Calu3 (cell line): ENCODE data around the gene BLTP3A. TPM values are rescaled to one million over a fixed set of nuclear protein-coding genes. Genes with fewer than 3 reads are reported as not detected.

ENCODE experiments used
- BruUV-seq: library from RNA; stranded (reverse); fragments of 400-500 nt; replicated peaks from 2 replicates; lab custom pipeline; 2021; lab: Mats Ljungman, UMichigan
- CTCF ChIA-PET: fragments of 300-600 bp; sonication (Branson Sonifier 250); formaldehyde crosslinking; loops from one replicate; lab custom pipeline; 2022; ENCODE audit warnings: antibody characterized with exemption; lab: Charles Lee
- DNase-seq: peaks from one replicate; pipeline ENCODE4 v3.0.0; 2022
- H3K27ac Mint-ChIP-seq: one replicate; pipeline ENCODE4 v1.8.0; 2022; ENCODE audit warnings: mixed read lengths; ENCODE audit not compliant: unreplicated experiment
- H3K27me3 Mint-ChIP-seq: one replicate; pipeline ENCODE4 v1.8.0; 2022; ENCODE audit warnings: mixed read lengths; ENCODE audit not compliant: unreplicated experiment
- H3K36me3 Mint-ChIP-seq: one replicate; pipeline ENCODE4 v1.8.0; 2022; ENCODE audit warnings: mild to moderate bottlenecking, moderate library complexity, mixed read lengths; ENCODE audit not compliant: insufficient read depth, unreplicated experiment
- H3K4me1 Mint-ChIP-seq: one replicate; pipeline ENCODE4 v1.8.0; 2022; ENCODE audit warnings: mild to moderate bottlenecking, low read depth, mixed read lengths; ENCODE audit not compliant: unreplicated experiment
- H3K4me3 Mint-ChIP-seq: one replicate; pipeline ENCODE4 v1.8.0; 2022; ENCODE audit warnings: mild to moderate bottlenecking, low read depth, moderate library complexity, mixed read lengths; ENCODE audit not compliant: unreplicated experiment
- H3K9me3 Mint-ChIP-seq: one replicate; pipeline ENCODE4 v1.8.0; 2022; ENCODE audit warnings: low read depth, mixed read lengths; ENCODE audit not compliant: unreplicated experiment
- intact Hi-C: fragments of 100-400 bp; cut with micrococcal nuclease; formaldehyde crosslinking; loops from one replicate; pipeline ENCODE4 v1.10.0; 2022; ENCODE audit not compliant: unreplicated experiment
- total RNA-seq: library from RNA; stranded (reverse); gene quantifications from 2 replicates; pipeline ENCODE4 v1.2.3, GENCODE V29; 2022
- TF ChIP-seq, protein P1 (sequence below): fragments of 200-600 bp; IDR thresholded peaks from one replicate; pipeline ENCODE4 v1.8.0; 2022; ENCODE audit warnings: antibody characterized with exemption; ENCODE audit not compliant: unreplicated experiment

Gene BLTP3A
- total RNA-seq, 1 experiment from 2014 or later = 33.4 TPM

DNA sequence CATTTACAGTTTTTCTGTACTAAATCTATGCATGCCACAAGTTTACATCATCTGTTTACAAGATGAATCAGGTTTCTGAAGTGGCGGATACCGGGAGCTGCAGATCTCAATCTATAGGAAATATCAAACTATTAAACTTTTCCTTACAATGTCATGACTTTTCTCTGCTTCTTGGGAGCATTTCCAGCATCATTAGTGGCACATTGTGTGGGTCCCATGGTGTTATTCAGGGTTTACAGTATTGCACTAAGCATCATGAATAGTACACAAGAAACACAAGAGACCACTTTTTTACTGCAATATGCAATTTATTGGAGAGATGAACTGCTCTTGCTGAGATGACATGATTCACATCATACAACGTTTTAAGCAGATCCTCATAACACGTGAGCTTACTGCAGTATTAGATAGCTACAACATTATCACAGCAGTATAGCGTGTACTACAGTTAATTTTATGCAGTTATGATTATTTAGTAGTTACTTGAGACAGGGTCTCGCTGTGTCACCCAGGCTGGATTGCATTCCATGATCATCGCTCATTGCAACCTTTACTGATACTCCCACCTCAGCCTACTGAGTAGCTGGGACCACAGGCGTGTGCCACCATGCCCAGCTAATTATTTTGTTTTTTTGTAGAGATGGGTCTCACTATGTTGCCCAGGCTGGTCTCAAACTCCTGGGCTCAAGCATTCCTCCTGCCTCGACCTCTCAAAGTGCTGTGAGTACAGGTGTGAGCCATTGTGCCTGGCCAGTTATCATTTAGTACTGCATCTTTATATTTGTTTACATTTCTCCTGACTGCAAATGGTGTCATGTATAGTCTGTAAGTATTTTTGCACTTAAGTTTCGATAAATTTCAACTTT is 18.4 kb downstream of the BLTP3A start:
- H3K36me3 Mint-ChIP-seq = peaks cover 21% of the 10 kb centered on the region

DNA sequence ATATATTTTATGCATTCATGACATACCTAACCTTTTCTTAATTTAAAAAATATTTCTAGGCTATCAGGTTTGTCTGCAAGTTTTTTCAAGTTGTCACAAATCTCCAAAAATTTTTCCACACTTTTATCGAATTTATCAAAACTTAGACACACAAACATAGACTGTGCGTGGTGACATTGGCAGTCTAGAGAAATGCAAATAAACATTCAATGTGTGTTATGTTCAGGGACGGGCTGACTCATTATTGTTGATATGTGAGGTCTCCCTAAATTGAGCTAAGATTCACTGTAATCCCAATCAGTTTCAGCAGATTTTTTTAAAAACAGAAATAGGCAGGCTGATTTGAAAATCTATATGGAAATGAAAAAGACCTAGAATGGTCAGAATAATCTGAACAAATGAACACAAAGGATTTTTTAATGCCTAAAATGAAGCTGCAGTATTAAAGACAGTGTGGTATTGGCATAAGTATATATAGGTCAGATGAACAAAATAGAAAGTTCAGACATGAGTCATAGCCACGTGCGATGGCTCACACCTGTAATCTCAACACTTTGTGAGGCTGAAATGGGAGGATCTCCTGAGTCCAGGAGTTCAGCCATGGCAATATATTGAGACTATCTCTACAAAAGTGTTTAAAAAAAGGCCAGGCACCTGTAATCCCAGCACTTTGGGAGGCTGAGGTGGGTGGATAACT is 19.2 kb downstream of the BLTP3A start:
- BruUV-seq = no TSS peak
- Mint-ChIP-seq H3K4me1 (peaks cover 48% of the 10 kb centered on the region), H3K27me3 (no peaks in the 10 kb centered on the region), H3K4me3 (no peak overlapping the region), H3K36me3 (peaks cover 21% of the 10 kb centered on the region), H3K9me3 (no peaks in the 10 kb centered on the region), H3K27ac (peak overlapping the region; percentile 81)
- DNase-seq = peak; percentile 60
- CTCF ChIA-PET = interaction anchor here (0.6 to 1.4 kb wide), 4 partner anchors 9 to 153 kb away, joined by 3 to 8 read pairs (median 4); no protein-coding TSS in a partner anchor
- intact Hi-C loops = no loop called here
- TF ChIP-seq, protein P1, sequence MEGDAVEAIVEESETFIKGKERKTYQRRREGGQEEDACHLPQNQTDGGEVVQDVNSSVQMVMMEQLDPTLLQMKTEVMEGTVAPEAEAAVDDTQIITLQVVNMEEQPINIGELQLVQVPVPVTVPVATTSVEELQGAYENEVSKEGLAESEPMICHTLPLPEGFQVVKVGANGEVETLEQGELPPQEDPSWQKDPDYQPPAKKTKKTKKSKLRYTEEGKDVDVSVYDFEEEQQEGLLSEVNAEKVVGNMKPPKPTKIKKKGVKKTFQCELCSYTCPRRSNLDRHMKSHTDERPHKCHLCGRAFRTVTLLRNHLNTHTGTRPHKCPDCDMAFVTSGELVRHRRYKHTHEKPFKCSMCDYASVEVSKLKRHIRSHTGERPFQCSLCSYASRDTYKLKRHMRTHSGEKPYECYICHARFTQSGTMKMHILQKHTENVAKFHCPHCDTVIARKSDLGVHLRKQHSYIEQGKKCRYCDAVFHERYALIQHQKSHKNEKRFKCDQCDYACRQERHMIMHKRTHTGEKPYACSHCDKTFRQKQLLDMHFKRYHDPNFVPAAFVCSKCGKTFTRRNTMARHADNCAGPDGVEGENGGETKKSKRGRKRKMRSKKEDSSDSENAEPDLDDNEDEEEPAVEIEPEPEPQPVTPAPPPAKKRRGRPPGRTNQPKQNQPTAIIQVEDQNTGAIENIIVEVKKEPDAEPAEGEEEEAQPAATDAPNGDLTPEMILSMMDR = no peak

More for the DNA sequence above, 18.4 kb downstream of the BLTP3A start:
- H3K27me3 Mint-ChIP-seq = no peaks in the 10 kb centered on the region
- BruUV-seq = no TSS peak
- CTCF ChIA-PET = interaction anchor here (0.6 to 1.4 kb wide), 3 partner anchors 10 to 323 kb away, joined by 3 to 4 read pairs (median 4); no protein-coding TSS in a partner anchor
- TF ChIP-seq, protein P1 = no peak
- DNase-seq = peak; percentile 28
- H3K9me3 Mint-ChIP-seq = no peaks in the 10 kb centered on the region
- peaks cover 50% of the 10 kb centered on the region for H3K4me1 Mint-ChIP-seq
- H3K4me3 Mint-ChIP-seq = peak overlapping the region; percentile 30
- intact Hi-C loops = no loop called here
- peak overlapping the region; percentile 50 for H3K27ac Mint-ChIP-seq

DNA sequence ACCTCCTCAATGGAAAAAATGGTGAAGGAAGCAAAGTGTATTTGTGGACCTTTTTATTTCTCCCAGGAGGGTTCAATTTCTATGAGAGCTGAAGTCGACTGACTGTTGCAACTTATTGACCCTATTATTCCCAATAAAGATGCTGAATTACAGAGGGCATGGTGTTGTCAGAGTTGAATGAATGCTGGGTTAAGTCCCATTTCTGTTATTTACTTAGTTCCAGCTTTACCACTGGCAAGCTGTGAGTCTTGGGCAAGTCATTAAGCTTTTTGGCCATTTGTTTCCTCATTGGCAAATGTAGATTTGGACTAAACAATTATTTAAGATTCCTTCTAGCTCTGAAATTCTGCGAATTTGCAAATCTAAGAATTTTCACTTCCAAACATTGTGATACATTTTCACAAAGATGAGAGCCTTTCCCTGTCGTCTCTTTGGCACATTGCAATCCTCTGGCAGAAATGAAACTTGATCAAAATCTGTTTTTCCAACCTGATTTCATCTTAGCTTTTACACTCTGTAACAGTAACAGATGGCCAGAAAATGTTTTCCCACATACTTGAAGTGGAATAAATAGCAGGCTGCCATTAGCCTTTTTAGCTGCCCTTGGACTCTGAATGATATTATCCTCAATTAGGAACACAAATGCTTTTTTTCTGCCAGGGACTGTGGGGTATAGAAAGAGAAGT is 21.3 kb downstream of the BLTP3A start:
- intact Hi-C loops = no loop called here
- CTCF ChIA-PET = interaction anchor here (0.6 to 1.1 kb wide), 3 partner anchors 8 to 284 kb away, joined by 3 to 7 read pairs (median 4); no protein-coding TSS in a partner anchor
- Mint-ChIP-seq H3K4me3 (no peak overlapping the region), H3K36me3 (peaks cover 11% of the 10 kb centered on the region), H3K27me3 (no peaks in the 10 kb centered on the region), H3K9me3 (no peaks in the 10 kb centered on the region), H3K27ac (no peak overlapping the region), H3K4me1 (peaks cover 35% of the 10 kb centered on the region)
- no TSS peak for BruUV-seq
- TF ChIP-seq, protein P1 = no peak
- no peak for DNase-seq

DNA sequence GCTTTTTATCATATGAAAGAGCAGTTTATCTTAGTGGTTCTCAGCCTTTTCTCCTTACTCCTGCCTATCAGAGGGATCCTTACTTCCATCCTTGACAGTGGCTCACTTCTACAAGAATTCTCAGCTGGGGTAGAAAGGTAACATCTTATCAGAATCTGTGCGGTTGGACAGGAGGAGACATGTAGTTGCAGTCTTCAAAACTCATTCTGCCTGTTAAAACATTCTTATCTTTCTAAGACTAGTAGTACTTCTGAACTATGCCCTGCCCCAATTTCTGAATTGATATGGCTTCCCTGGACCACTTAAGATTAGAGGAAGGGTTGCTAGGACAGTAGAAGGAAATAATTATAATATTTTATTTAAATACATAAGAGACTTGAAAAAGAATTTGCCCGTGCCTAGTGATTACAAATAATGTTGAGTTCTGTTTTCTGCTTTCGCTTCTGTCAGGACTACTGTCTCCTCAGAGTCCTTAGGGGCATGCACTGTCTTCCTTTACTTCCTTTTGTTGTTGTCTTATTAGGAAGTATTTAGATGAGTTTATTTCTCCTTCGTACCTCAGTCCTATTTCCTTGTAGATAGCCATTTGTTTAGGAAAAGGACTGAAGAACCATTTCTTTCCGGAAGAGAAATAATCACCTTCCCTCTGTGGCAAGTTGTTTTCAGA is 24.9 kb downstream of the BLTP3A start:
- H3K36me3 Mint-ChIP-seq = peaks cover 7% of the 10 kb centered on the region
- no peak overlapping the region for H3K27ac Mint-ChIP-seq
- TF ChIP-seq, protein P1 = no peak
- intact Hi-C loops = no loop called here
- BruUV-seq = no TSS peak
- peaks cover 9% of the 10 kb centered on the region for H3K4me1 Mint-ChIP-seq
- no peak for DNase-seq
- H3K27me3 Mint-ChIP-seq = no peaks in the 10 kb centered on the region
- no peaks in the 10 kb centered on the region for H3K9me3 Mint-ChIP-seq
- H3K4me3 Mint-ChIP-seq = no peak overlapping the region
- CTCF ChIA-PET = no interaction called here
